Measurements from ENCODE around the gene SLC25A30.

SLC25A30 gene

GRCh38 chr13:45445053-45445452 lies 26.9 kb upstream of the SLC25A30 start:
- Histone ChIP-seq H3K27ac (replicated peaks) (no peak overlapping the region), H3K27me3 (ENCODE audit: insufficient read depth, poor library complexity, severe bottlenecking) (no peaks in the 10 kb centered on the region), H3K4me3 (replicated peaks; ENCODE audit: insufficient read depth, low read length) (no peak overlapping the region)
- DNase-seq (ENCODE audit: low read depth in 1 of 2, low spot score in 1 of 2) = no peak
- no peak for TF ChIP-seq GABPA (IDR thresholded peaks at IDR 0.05; ENCODE audit: low read depth)
- TF ChIP-seq SPI1 (IDR thresholded peaks at IDR 0.05; ENCODE audit: borderline replicate concordance, low read depth) = no peak

- TF ChIP-seq POLR2AphosphoS5 (IDR thresholded peaks at IDR 0.05; ENCODE audit: low read depth) (no peak), GABPA (IDR thresholded peaks at IDR 0.05; ENCODE audit: low read depth) (no peak), SPI1 (IDR thresholded peaks at IDR 0.05; ENCODE audit: borderline replicate concordance, low read depth) (no peak), CTCF (IDR thresholded peaks at IDR 0.05; ENCODE audit: insufficient read depth, low read length) (no peak)
- TF ChIP-seq, protein P1, sequence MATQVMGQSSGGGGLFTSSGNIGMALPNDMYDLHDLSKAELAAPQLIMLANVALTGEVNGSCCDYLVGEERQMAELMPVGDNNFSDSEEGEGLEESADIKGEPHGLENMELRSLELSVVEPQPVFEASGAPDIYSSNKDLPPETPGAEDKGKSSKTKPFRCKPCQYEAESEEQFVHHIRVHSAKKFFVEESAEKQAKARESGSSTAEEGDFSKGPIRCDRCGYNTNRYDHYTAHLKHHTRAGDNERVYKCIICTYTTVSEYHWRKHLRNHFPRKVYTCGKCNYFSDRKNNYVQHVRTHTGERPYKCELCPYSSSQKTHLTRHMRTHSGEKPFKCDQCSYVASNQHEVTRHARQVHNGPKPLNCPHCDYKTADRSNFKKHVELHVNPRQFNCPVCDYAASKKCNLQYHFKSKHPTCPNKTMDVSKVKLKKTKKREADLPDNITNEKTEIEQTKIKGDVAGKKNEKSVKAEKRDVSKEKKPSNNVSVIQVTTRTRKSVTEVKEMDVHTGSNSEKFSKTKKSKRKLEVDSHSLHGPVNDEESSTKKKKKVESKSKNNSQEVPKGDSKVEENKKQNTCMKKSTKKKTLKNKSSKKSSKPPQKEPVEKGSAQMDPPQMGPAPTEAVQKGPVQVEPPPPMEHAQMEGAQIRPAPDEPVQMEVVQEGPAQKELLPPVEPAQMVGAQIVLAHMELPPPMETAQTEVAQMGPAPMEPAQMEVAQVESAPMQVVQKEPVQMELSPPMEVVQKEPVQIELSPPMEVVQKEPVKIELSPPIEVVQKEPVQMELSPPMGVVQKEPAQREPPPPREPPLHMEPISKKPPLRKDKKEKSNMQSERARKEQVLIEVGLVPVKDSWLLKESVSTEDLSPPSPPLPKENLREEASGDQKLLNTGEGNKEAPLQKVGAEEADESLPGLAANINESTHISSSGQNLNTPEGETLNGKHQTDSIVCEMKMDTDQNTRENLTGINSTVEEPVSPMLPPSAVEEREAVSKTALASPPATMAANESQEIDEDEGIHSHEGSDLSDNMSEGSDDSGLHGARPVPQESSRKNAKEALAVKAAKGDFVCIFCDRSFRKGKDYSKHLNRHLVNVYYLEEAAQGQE (IDR thresholded peaks at IDR 0.05; ENCODE audit: insufficient replicate concordance, low read depth) = no peak
- Histone ChIP-seq H3K27ac (replicated peaks) (no peak overlapping the region), H3K27me3 (ENCODE audit: insufficient read depth, poor library complexity, severe bottlenecking) (no peaks in the 10 kb centered on the region), H3K4me3 (replicated peaks; ENCODE audit: insufficient read depth, low read length) (no peak overlapping the region)
- DNase-seq (ENCODE audit: low read depth in 1 of 2, low spot score in 1 of 2) = no peak
Observed at GRCh38 chr13:45441633-45442032, 23.5 kb upstream of the SLC25A30 start.

- no peak overlapping the region for H3K27ac ChIP-seq (replicated peaks)
- no peak for DNase-seq (ENCODE audit: low read depth in 1 of 2, low spot score in 1 of 2)
Observed at GRCh38 chr13:45439781-45440462, 21.7 kb upstream of the SLC25A30 start.

More at GRCh38 chr13:45439781-45440462, 21.7 kb upstream of the SLC25A30 start:
- Histone ChIP-seq H3K27me3 (ENCODE audit: insufficient read depth, poor library complexity, severe bottlenecking) (no peaks in the 10 kb centered on the region), H3K4me3 (replicated peaks; ENCODE audit: insufficient read depth, low read length) (no peak overlapping the region)
- no peak for TF ChIP-seq POLR2AphosphoS5 (IDR thresholded peaks at IDR 0.05; ENCODE audit: low read depth)
- TF ChIP-seq CTCF (IDR thresholded peaks at IDR 0.05; ENCODE audit: insufficient read depth, low read length) = no peak
- TF ChIP-seq, protein P1 (IDR thresholded peaks at IDR 0.05; ENCODE audit: insufficient replicate concordance, low read depth) = no peak
- no peak for TF ChIP-seq GABPA (IDR thresholded peaks at IDR 0.05; ENCODE audit: low read depth)

Data from HL-60 (cell line).